ENCODE data around the gene AFG1L. TPM values are rescaled to one million over a fixed set of nuclear protein-coding genes. Genes with fewer than 3 reads are reported as not detected.

AFG1L gene
- total RNA-seq, 1 donor = 2.4 TPM

DNA sequence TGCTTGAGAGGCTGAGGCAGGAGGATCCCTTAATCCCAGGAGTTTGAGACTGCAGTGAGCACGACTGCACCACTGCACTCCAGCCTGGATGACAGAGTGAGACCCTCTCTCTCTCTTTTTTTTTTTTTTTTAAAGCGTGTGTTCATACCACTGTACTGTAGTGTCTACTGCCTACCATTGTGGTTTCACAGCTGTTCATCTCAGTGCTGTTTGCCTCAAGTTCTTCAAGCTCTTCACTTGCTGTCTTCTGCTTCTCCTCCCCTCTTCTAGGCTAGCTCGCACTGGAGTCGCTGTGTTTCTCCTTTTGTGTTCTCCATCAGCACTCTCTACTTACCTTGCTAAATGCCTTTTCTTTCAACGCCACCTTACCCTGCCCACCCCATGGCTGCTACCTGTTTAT, 273.2 kb downstream of the AFG1L start:
- no peak for DNase-seq (ENCODE audit: low read depth in 2 of 3, low spot score in 2 of 3)

DNA sequence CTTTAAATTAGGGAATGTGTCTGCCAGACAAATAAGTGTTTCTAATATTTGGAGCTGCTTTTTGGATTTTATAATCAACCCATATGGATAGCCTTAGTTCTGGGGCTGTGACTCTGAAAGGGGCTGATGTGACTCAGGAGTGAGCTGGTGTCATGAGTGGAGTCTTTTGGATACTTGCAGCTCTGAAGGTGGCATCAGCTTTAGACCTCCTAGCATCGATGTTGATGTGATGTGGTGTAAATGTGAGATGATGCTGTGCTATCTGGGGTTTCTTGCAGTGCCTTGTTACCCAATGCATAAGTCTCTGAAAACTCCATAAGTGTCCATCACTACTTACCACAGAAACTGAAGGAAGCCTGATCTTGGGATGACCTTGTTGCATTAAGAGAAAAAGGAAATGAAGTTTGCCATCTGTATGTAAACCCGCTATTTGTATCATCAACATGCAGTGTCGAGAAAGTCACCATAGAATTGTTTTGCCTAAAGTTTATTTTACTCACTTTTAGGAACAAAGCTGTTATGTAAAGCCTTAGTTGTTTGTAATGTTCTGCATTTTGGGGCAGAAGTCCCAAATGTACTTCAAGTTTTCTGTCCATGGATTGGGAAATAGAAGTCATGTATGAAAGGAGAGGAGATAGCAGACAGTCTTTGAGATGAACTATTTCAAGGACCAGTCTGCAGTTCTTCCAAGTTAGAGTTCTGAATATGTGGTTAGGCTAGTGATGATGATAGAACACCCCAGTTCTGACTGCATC, 273.9 kb downstream of the AFG1L start:
- DNase-seq (ENCODE audit: low read depth in 2 of 3, low spot score in 2 of 3) = no peak

- peak in 1 of 3 donors; percentile 53 for DNase-seq (ENCODE audit: low read depth in 2 of 3, low spot score in 2 of 3)
Measured at GRCh38 chr6:108570517-108570916, 275.7 kb downstream of the AFG1L start.

- DNase-seq (ENCODE audit: low read depth in 2 of 3, low spot score in 2 of 3) = no peak
Measured at GRCh38 chr6:108574457-108575141, 279.7 kb downstream of the AFG1L start.

Small RNA genes within 50 kb of the gene (small RNA-seq; reads per million reads assigned to genes)
- gene AL356121.1 (not detected), gene AL391646.1 (not detected), gene RNA5SP212 (not detected), gene RNU6-1144P (not detected), gene RNU6-770P (not detected), gene Z98742.2 (not detected)

Other genes with a start within 250 kb of the AFG1L start
- gene OSTM1, start 220.3 kb upstream of the AFG1L start, total RNA-seq = 17.0 TPM
- not detected for gene NR2E1, start 129.0 kb upstream of the AFG1L start, total RNA-seq
- 87.8 TPM for gene SNX3, start 34.0 kb upstream of the AFG1L start, total RNA-seq

Measured in hematopoietic multipotent progenitor cell (in vitro differentiated cells).